ENCODE measurements around the gene ARHGAP5. TPM values are rescaled to one million over a fixed set of nuclear protein-coding genes. Genes with fewer than 3 reads are reported as not detected.

The ARHGAP5 gene
- total and polyA plus RNA-seq, 9 of the 15 experiments (the other 6 are each of a cell fraction or from before 2014, with no cell fraction given) = 3.1 to 21.8 (median 12.1) TPM

GRCh38 chr14:32083789-32084188 is 6.7 kb downstream of the ARHGAP5 start:
- Histone ChIP-seq H3K27ac (ENCODE audit: extremely low read depth, low read depth, low read length) (no peak overlapping the region), H3K4me2 (ENCODE audit: insufficient read depth, low read length) (no peak overlapping the region), H3K4me1 (replicated peaks in 1 of 2; ENCODE audit: control insufficient read depth in 2 of 2, insufficient read depth in 2 of 2, low read length in 2 of 2) (no peaks in the 10 kb centered on the region; a peak in 3 of 5 replicates), H4K20me1 (replicated peaks; ENCODE audit: control insufficient read depth, insufficient read depth, low read length) (peaks cover 7% of the 10 kb centered on the region; the same call in 1 of the 2 replicates), H3K9ac (ENCODE audit: insufficient read depth in 1 of 2, low read depth in 2 of 2, low read length in 2 of 2) (no peak overlapping the region), H3K9me3 (replicated peaks; ENCODE audit: control insufficient read depth, insufficient read depth, low read depth, low read length) (no peaks in the 10 kb centered on the region), H3K4me3 (no peak overlapping the region), H3K27me3 (ENCODE audit: control insufficient read depth in 2 of 2, insufficient read depth in 2 of 2, low read length in 2 of 2) (no peaks in the 10 kb centered on the region), H2AFZ (ENCODE audit: low read depth, low read length) (no peak overlapping the region), H3K79me2 (ENCODE audit: control insufficient read depth, insufficient read depth, low read length) (peaks cover 89% of the 10 kb centered on the region), H3K36me3 (ENCODE audit: control insufficient read depth, insufficient read depth, low read length) (no peaks in the 10 kb centered on the region), H3K9me1 (ENCODE audit: control insufficient read depth, insufficient read depth, low read length) (no peaks in the 10 kb centered on the region)
- CTCF ChIA-PET (ENCODE audit: low intra/inter-chr PET ratio) = no interaction called here
- no TSS peak for BruUV-seq (replicated peaks)
- ATAC-seq = no peak
- no peak for TF ChIP-seq MECOM (CRISPR knock-in tag; IDR thresholded peaks at IDR 0.05)
- no peak for TF ChIP-seq HNRNPK (IDR thresholded peaks at IDR 0.05; ENCODE audit: low read depth, low read length, poor library complexity, severe bottlenecking)
- 0 out of 2 replicates have a peak, but pooled peaks have one; percentile 29 for TF ChIP-seq FOXJ2 (tag; IDR thresholded peaks at IDR 0.05)
- intact Hi-C loops (cut with micrococcal nuclease) = no loop called here
- FAIRE-seq = no peak
- in situ Hi-C loops (cut with MboI) = loop anchor here (5.0 kb wide), 1 partner anchor 119 kb away; the partner anchor contains the start of genes RNU6-7 and RNU6-8
- no peak for DNase-seq (ENCODE audit: extremely low read depth in 1 of 4, low spot score in 3 of 4)
- POLR2A ChIA-PET = no interaction called here

GRCh38 chr14:32085182-32085844 is 8.2 kb downstream of the ARHGAP5 start:
- Histone ChIP-seq H4K20me1 (replicated peaks; ENCODE audit: control insufficient read depth, insufficient read depth, low read length) (peaks cover 5% of the 10 kb centered on the region; the same call in 1 of the 2 replicates), H3K9me1 (ENCODE audit: control insufficient read depth, insufficient read depth, low read length) (no peaks in the 10 kb centered on the region), H3K4me3 (no peak overlapping the region), H3K27ac (ENCODE audit: extremely low read depth, low read depth, low read length) (no peak overlapping the region), H3K36me3 (ENCODE audit: control insufficient read depth, insufficient read depth, low read length) (no peaks in the 10 kb centered on the region), H3K4me2 (ENCODE audit: insufficient read depth, low read length) (no peak overlapping the region), H2AFZ (ENCODE audit: low read depth, low read length) (no peak overlapping the region), H3K27me3 (ENCODE audit: control insufficient read depth in 2 of 2, insufficient read depth in 2 of 2, low read length in 2 of 2) (no peaks in the 10 kb centered on the region), H3K9me3 (replicated peaks; ENCODE audit: control insufficient read depth, insufficient read depth, low read depth, low read length) (no peaks in the 10 kb centered on the region), H3K9ac (ENCODE audit: insufficient read depth in 1 of 2, low read depth in 2 of 2, low read length in 2 of 2) (no peak overlapping the region), H3K4me1 (replicated peaks in 1 of 2; ENCODE audit: control insufficient read depth in 2 of 2, insufficient read depth in 2 of 2, low read length in 2 of 2) (no peaks in the 10 kb centered on the region; a peak in 3 of 5 replicates), H3K79me2 (ENCODE audit: control insufficient read depth, insufficient read depth, low read length) (peaks cover 82% of the 10 kb centered on the region)
- no TSS peak for BruUV-seq (replicated peaks)
- TF ChIP-seq ZNF699 (CRISPR knock-in tag; IDR thresholded peaks at IDR 0.05; ENCODE audit: insufficient replicate concordance) (no peak), CTCF (IDR thresholded peaks at IDR 0.05 in 2 of 3, conservative IDR thresholded peaks at IDR 0.05 in 1 of 3; ENCODE audit: insufficient read depth in 2 of 3, low read depth in 1 of 3, low read length in 3 of 3) (no peak), KDM1A (IDR thresholded peaks at IDR 0.05) (no peak), SIRT6 (IDR thresholded peaks at IDR 0.05; ENCODE audit: low read depth, low read length) (no peak), SAFB2 (IDR thresholded peaks at IDR 0.05; ENCODE audit: borderline replicate concordance, low read depth, low read length, severe bottlenecking) (no peak), DACH1 (IDR thresholded peaks at IDR 0.05; ENCODE audit: partially characterized antibody) (no peak), HNRNPLL (IDR thresholded peaks at IDR 0.05; ENCODE audit: low read depth, low read length, poor library complexity, severe bottlenecking) (no peak), MAZ (CRISPR knock-in tag; conservative IDR thresholded peaks at IDR 0.05 in 1 of 2, IDR thresholded peaks at IDR 0.05 in 1 of 2) (no peak), PTBP1 (IDR thresholded peaks at IDR 0.05; ENCODE audit: low read depth, low read length) (no peak), MCM5 (IDR thresholded peaks at IDR 0.05; ENCODE audit: low read depth) (no peak), ZNF507 (tag; conservative IDR thresholded peaks at IDR 0.05) (no peak)
- intact Hi-C loops (cut with micrococcal nuclease) (no loop called here), in situ Hi-C loops (cut with MboI) (no loop called here)
- FAIRE-seq = no peak
- WGBS (ENCODE audit: insufficient coverage, low coverage, missing lambda C conversion rate) = 72% methylated on average over 3 of the region's 3 CpGs
- no peak for DNase-seq (ENCODE audit: extremely low read depth in 1 of 4, low spot score in 3 of 4)
- no peak for ATAC-seq
- ChIA-PET CTCF (ENCODE audit: low intra/inter-chr PET ratio) (no interaction called here), POLR2A (no interaction called here)

All from K562 (cell line).